ENCODE results near the gene ABCG4. TPM values are rescaled to one million over a fixed set of nuclear protein-coding genes. Genes with fewer than 3 reads are reported as not detected.

ABCG4 gene
- total RNA-seq, 1 donor from 2014 or later: 0.15 TPM

GRCh38 chr11:119145551-119145950 lies 3.3 kb upstream of the ABCG4 start:
- Histone ChIP-seq H3K36me3 (no peaks in the 10 kb centered on the region), H3K4me1 (peaks cover 12% of the 10 kb centered on the region), H3K27ac (no peak overlapping the region), H3K9me3 (no peaks in the 10 kb centered on the region), H3K27me3 (ENCODE audit: low read depth) (peaks cover 32% of the 10 kb centered on the region), H3K4me3 (no peak overlapping the region)
- intact Hi-C loops (cut with DNase I): no loop called here
- no peak for ATAC-seq
- no peak for DNase-seq
- TF ChIP-seq CTCF (IDR thresholded peaks at IDR 0.05): no peak

GRCh38 chr11:119147604-119148333 lies 1.1 kb upstream of the ABCG4 start:
- Histone ChIP-seq H3K9me3 (no peaks in the 10 kb centered on the region), H3K27ac (no peak overlapping the region), H3K27me3 (ENCODE audit: low read depth) (peaks cover 38% of the 10 kb centered on the region), H3K4me3 (no peak overlapping the region), H3K4me1 (peaks cover 12% of the 10 kb centered on the region), H3K36me3 (no peaks in the 10 kb centered on the region)
- ATAC-seq (no peak), DNase-seq (no peak)
- intact Hi-C loops (cut with DNase I): no loop called here
- no peak for TF ChIP-seq CTCF (IDR thresholded peaks at IDR 0.05)

- no peaks in the 10 kb centered on the region for H3K36me3 ChIP-seq
- no peak overlapping the region for H3K27ac ChIP-seq
- H3K27me3 ChIP-seq (ENCODE audit: low read depth): peaks cover 38% of the 10 kb centered on the region
- H3K4me3 ChIP-seq: peak overlapping the region; percentile 68
- TF ChIP-seq CTCF (IDR thresholded peaks at IDR 0.05): no peak
- no peak for DNase-seq
- peaks cover 12% of the 10 kb centered on the region for H3K4me1 ChIP-seq
- no peaks in the 10 kb centered on the region for H3K9me3 ChIP-seq
- intact Hi-C loops (cut with DNase I): no loop called here
- no peak for ATAC-seq
These were observed 183 bp upstream of the ABCG4 start for GRCh38 chr11:119148720-119149017.

GRCh38 chr11:119149786-119150275 lies 979 bp downstream of the ABCG4 start:
- no peaks in the 10 kb centered on the region for H3K9me3 ChIP-seq
- intact Hi-C loops (cut with DNase I): no loop called here
- no peaks in the 10 kb centered on the region for H3K36me3 ChIP-seq
- no peak for TF ChIP-seq CTCF (IDR thresholded peaks at IDR 0.05)
- ATAC-seq (peak; percentile 4), DNase-seq (no peak)
- H3K4me1 ChIP-seq: peaks cover 9% of the 10 kb centered on the region
- peak overlapping the region; percentile 68 for H3K4me3 ChIP-seq
- no peak overlapping the region for H3K27ac ChIP-seq
- peaks cover 35% of the 10 kb centered on the region for H3K27me3 ChIP-seq (ENCODE audit: low read depth)

- TF ChIP-seq CTCF (IDR thresholded peaks at IDR 0.05): no peak
- Histone ChIP-seq H3K4me1 (peaks cover 8% of the 10 kb centered on the region), H3K4me3 (no peak overlapping the region), H3K27ac (no peak overlapping the region), H3K9me3 (no peaks in the 10 kb centered on the region), H3K36me3 (no peaks in the 10 kb centered on the region), H3K27me3 (ENCODE audit: low read depth) (peaks cover 35% of the 10 kb centered on the region)
- intact Hi-C loops (cut with DNase I): no loop called here
- ATAC-seq (no peak), DNase-seq (no peak)
These were observed 3.2 kb downstream of the ABCG4 start for GRCh38 chr11:119152043-119152442.

Data from lower lobe of right lung (tissue), 2 donors.